Parathyroid adenoma (tissue), 2 donors: ENCODE results near the gene NOS1AP.

ENCODE experiments used
- H2AFZ ChIP-seq: fragments of 300-600 bp; sonication (generic); one replicate; pipeline ENCODE4 v1.7.0; 2017; ENCODE audit warnings: antibody characterized with exemption, mild to moderate bottlenecking
- H3K27ac ChIP-seq: fragments of 300-600 bp; sonication (generic); one replicate; pipeline ENCODE4 v1.7.0; 2017
- H3K27me3 ChIP-seq: fragments of 300-600 bp; sonication (generic); one replicate; pipeline ENCODE4 v1.7.0; 2017; ENCODE audit warnings: low read length; ENCODE audit not compliant: control insufficient read depth, insufficient read depth
- H3K36me3 ChIP-seq: fragments of 300-600 bp; sonication (generic); one replicate; pipeline ENCODE4 v1.7.0; 2017; ENCODE audit warnings: low read length; ENCODE audit not compliant: control insufficient read depth, insufficient read depth
- H3K4me1 ChIP-seq: fragments of 300-600 bp; sonication (generic); one replicate; pipeline ENCODE4 v1.7.0; 2017; ENCODE audit warnings: control low read depth
- H3K4me2 ChIP-seq: fragments of 300-600 bp; sonication (generic); one replicate; pipeline ENCODE4 v1.7.0; 2017; ENCODE audit warnings: low read length
- H3K4me3 ChIP-seq: fragments of 300-600 bp; sonication (generic); one replicate; pipeline ENCODE4 v1.7.0; 2017; ENCODE audit warnings: low read depth, low read length
- H3K79me2 ChIP-seq: fragments of 300-600 bp; sonication (generic); one replicate; pipeline ENCODE4 v1.7.0; 2017; ENCODE audit warnings: control low read depth
- H3K9ac ChIP-seq: fragments of 300-600 bp; sonication (generic); one replicate; pipeline ENCODE4 v1.7.0; 2017; ENCODE audit warnings: mild to moderate bottlenecking
- H3K9me3 ChIP-seq: fragments of 300-600 bp; sonication (generic); one replicate; pipeline ENCODE4 v1.7.0; 2017; ENCODE audit warnings: low read length; ENCODE audit not compliant: control insufficient read depth
- TF ChIP-seq, protein P1 (sequence below): fragments of 300-600 bp; sonication (generic); IDR thresholded peaks from one replicate; pipeline ENCODE4 v1.7.0; 2017; ENCODE audit warnings: antibody characterized with exemption, mild to moderate bottlenecking
- donor health status: primary hyperparathyroidism.

Gene NOS1AP

GRCh38 chr1:162324396-162324795 lies 254.9 kb downstream of the NOS1AP start:
- H3K27me3 ChIP-seq = no peaks in the 10 kb centered on the region
- TF ChIP-seq, protein P1, sequence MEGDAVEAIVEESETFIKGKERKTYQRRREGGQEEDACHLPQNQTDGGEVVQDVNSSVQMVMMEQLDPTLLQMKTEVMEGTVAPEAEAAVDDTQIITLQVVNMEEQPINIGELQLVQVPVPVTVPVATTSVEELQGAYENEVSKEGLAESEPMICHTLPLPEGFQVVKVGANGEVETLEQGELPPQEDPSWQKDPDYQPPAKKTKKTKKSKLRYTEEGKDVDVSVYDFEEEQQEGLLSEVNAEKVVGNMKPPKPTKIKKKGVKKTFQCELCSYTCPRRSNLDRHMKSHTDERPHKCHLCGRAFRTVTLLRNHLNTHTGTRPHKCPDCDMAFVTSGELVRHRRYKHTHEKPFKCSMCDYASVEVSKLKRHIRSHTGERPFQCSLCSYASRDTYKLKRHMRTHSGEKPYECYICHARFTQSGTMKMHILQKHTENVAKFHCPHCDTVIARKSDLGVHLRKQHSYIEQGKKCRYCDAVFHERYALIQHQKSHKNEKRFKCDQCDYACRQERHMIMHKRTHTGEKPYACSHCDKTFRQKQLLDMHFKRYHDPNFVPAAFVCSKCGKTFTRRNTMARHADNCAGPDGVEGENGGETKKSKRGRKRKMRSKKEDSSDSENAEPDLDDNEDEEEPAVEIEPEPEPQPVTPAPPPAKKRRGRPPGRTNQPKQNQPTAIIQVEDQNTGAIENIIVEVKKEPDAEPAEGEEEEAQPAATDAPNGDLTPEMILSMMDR = no peak
- H2AFZ ChIP-seq = no peak overlapping the region
- no peak overlapping the region for H3K9ac ChIP-seq
- H3K79me2 ChIP-seq = no peaks in the 10 kb centered on the region
- no peak overlapping the region for H3K4me3 ChIP-seq
- H3K4me1 ChIP-seq = no peaks in the 10 kb centered on the region
- H3K36me3 ChIP-seq = no peaks in the 10 kb centered on the region
- no peaks in the 10 kb centered on the region for H3K9me3 ChIP-seq
- H3K27ac ChIP-seq = no peak overlapping the region
- no peak overlapping the region for H3K4me2 ChIP-seq

GRCh38 chr1:162326559-162326958 lies 257.1 kb downstream of the NOS1AP start:
- Histone ChIP-seq H3K27me3 (no peaks in the 10 kb centered on the region), H3K36me3 (no peaks in the 10 kb centered on the region), H3K9me3 (no peaks in the 10 kb centered on the region), H3K4me2 (no peak overlapping the region), H3K27ac (no peak overlapping the region), H2AFZ (no peak overlapping the region), H3K79me2 (no peaks in the 10 kb centered on the region), H3K4me3 (no peak overlapping the region), H3K4me1 (no peaks in the 10 kb centered on the region), H3K9ac (no peak overlapping the region)
- TF ChIP-seq, protein P1 = no peak

DNA sequence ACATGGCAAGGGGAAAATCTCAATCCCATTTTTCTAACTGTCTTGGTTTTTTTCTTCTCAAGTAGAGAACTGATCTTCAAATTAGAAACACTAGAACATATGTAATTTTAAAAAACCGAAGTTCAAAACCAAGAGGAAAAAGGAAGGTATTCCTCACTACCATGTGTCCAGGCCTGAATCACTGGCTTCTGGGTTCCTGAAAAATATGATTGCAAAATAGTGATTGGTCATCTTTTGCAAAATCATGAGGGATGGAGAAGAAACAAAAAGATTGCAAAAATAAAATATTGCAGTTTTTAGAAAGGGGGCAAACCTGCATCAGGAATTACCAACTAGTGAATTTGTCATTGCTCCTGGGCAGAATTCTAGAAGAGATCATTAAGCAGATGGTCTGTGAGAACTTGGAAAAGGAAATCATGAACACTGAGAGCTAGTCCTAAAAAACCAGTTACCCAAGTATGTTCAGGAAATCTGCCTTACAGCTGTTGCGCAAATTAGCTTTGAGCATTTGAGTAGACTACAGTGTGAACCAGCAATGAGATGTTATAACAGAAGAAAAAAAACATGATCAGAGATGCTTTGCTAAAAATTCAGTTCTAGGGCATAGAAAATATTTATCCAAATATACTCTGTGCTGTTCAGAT lies 257.8 kb downstream of the NOS1AP start:
- Histone ChIP-seq H2AFZ (no peak overlapping the region), H3K4me3 (no peak overlapping the region), H3K4me2 (no peak overlapping the region), H3K9ac (no peak overlapping the region), H3K36me3 (no peaks in the 10 kb centered on the region), H3K27me3 (no peaks in the 10 kb centered on the region), H3K79me2 (no peaks in the 10 kb centered on the region), H3K4me1 (no peaks in the 10 kb centered on the region), H3K9me3 (no peaks in the 10 kb centered on the region), H3K27ac (no peak overlapping the region)
- TF ChIP-seq, protein P1 = no peak

DNA sequence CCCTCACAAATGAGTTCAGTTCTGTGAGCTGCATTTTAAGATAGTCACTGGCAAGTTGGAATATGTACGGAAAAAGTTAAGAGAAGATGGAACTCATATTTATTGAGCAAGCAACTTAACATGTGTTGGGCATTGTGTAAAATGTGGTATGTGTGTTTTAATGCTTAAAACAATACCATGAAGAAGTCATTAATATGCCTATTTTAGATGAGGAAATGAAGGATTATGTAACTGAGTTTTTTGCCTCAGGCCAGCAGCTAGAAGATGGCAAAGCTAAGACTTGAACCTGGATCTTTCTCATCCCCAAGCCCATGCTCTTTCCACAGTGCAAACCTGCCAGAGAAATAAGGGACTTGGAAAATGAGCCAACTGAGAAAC lies 258.3 kb downstream of the NOS1AP start:
- Histone ChIP-seq H3K27ac (no peak overlapping the region), H3K79me2 (no peaks in the 10 kb centered on the region), H3K4me1 (no peaks in the 10 kb centered on the region), H3K9me3 (no peaks in the 10 kb centered on the region), H3K36me3 (no peaks in the 10 kb centered on the region), H3K9ac (no peak overlapping the region), H3K4me3 (no peak overlapping the region), H3K4me2 (no peak overlapping the region), H3K27me3 (no peaks in the 10 kb centered on the region), H2AFZ (no peak overlapping the region)
- TF ChIP-seq, protein P1 = no peak

DNA sequence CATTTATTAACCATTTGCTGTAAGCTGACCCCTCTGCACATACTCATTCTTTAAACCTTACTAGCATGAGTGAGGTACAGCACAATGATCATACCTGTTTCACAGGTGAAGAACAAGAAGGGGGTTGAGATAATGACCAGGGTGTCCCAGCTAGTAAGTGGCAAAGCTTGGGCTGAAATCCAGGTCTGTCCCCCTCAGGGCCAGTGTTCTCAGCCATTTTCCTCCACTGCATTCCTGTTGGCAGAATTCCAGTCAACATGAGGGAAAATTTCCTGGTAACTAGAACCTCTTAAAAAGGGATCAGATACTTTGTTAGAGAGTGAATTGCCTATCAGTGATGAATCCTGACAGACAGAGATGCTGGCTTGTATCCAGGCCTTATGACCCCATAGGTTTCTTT lies 259.0 kb downstream of the NOS1AP start:
- Histone ChIP-seq H3K4me1 (no peaks in the 10 kb centered on the region), H3K27me3 (no peaks in the 10 kb centered on the region), H3K79me2 (no peaks in the 10 kb centered on the region), H3K4me3 (no peak overlapping the region), H3K9ac (no peak overlapping the region), H3K4me2 (no peak overlapping the region), H3K27ac (no peak overlapping the region), H2AFZ (no peak overlapping the region), H3K36me3 (no peaks in the 10 kb centered on the region), H3K9me3 (no peaks in the 10 kb centered on the region)
- TF ChIP-seq, protein P1 = no peak
